ENCODE measurements around the gene ST7. TPM values are rescaled to one million over a fixed set of nuclear protein-coding genes. Genes with fewer than 3 reads are reported as not detected.

The ST7 gene
- total RNA-seq, 2 experiments from 2014 or later, result 5.9 to 9.2 TPM

DNA sequence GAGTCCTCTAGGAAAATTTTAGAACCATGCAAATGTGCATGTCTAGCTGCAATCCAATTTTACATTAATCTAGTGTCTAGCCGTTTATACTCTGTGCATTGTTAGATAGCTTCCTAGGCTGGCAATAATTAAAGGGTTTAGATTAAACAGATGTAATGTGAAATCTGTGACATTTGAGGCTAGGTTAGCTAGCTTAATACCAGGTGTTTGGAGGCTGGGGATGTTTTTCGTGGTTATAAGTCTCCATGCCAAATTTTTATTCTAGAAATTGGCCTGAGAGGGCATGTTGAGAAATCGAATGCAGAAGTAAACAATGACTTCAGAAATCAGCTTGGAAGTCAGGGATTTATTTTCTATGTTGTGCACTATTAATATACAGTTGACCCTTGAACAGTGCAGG is 94.2 kb downstream of the ST7 start:
- H3K27me3 Mint-ChIP-seq, result no peaks in the 10 kb centered on the region
- POLR2A ChIA-PET, result interaction anchor here (0.5 kb wide), 1 partner anchor 16 kb away, joined by 3 read pairs; no protein-coding TSS in a partner anchor
- TF ChIP-seq, protein P1, sequence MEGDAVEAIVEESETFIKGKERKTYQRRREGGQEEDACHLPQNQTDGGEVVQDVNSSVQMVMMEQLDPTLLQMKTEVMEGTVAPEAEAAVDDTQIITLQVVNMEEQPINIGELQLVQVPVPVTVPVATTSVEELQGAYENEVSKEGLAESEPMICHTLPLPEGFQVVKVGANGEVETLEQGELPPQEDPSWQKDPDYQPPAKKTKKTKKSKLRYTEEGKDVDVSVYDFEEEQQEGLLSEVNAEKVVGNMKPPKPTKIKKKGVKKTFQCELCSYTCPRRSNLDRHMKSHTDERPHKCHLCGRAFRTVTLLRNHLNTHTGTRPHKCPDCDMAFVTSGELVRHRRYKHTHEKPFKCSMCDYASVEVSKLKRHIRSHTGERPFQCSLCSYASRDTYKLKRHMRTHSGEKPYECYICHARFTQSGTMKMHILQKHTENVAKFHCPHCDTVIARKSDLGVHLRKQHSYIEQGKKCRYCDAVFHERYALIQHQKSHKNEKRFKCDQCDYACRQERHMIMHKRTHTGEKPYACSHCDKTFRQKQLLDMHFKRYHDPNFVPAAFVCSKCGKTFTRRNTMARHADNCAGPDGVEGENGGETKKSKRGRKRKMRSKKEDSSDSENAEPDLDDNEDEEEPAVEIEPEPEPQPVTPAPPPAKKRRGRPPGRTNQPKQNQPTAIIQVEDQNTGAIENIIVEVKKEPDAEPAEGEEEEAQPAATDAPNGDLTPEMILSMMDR (IDR thresholded peaks at IDR 0.05), result no peak
- DNase-seq (no peak), ATAC-seq (no peak)
- no peaks in the 10 kb centered on the region for H3K9me3 Mint-ChIP-seq
- no peak overlapping the region for H3K4me3 Mint-ChIP-seq
- H3K36me3 Mint-ChIP-seq (ENCODE audit: low read depth), result no peaks in the 10 kb centered on the region
- intact Hi-C loops (cut with micrococcal nuclease), result no loop called here
- H3K4me1 Mint-ChIP-seq (ENCODE audit: low read depth), result peaks cover 32% of the 10 kb centered on the region
- CTCF ChIA-PET, result no interaction called here
- no peak overlapping the region for H3K27ac Mint-ChIP-seq

DNA sequence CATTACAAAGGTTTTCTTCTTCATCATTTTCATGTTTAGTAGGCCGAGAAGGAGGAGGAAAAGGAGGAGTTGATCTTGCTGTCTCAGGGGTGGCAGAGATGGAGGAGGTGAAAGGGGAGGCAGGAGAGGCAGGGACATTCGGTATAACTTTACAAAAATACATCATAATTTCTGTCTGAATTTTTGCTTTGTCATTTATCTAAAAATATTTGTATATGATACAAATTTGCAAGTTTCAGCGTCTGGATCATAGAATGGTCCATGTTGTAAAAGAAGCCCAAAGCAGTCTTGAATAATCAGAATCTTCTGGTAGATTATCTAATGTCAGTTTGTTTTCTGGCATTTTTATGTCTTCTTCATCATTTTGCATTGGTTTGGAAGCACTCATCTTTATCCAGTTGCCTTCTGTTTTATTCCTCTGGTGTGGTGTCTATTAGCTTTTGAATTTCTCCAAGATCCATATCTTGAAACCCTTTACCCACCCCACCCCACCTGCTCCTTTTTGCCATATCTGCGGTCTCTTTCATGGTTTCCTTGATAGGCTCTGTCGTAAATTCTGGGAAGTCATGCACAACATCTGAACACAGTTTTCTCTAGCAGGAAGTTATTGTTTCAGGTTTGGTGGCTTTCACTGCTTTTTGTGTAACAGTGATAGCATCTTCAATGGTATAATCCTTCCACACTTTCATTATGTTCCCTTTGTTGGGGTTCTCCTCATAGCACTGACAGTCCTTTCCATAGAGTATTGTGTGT is 95.0 kb downstream of the ST7 start:
- Mint-ChIP-seq H3K4me3 (peak overlapping the region; percentile 11), H3K4me1 (ENCODE audit: low read depth) (peaks cover 32% of the 10 kb centered on the region), H3K9me3 (no peaks in the 10 kb centered on the region), H3K36me3 (ENCODE audit: low read depth) (no peaks in the 10 kb centered on the region), H3K27me3 (no peaks in the 10 kb centered on the region), H3K27ac (peak overlapping the region; percentile 63)
- TF ChIP-seq, protein P1 (IDR thresholded peaks at IDR 0.05), result no peak
- ATAC-seq (no peak), DNase-seq (no peak)
- ChIA-PET POLR2A (no interaction called here), CTCF (interaction anchor here (1.0 kb wide), 1 partner anchor 36 kb away, joined by 3 read pairs; no protein-coding TSS in a partner anchor)
- intact Hi-C loops (cut with micrococcal nuclease), result no loop called here

DNA sequence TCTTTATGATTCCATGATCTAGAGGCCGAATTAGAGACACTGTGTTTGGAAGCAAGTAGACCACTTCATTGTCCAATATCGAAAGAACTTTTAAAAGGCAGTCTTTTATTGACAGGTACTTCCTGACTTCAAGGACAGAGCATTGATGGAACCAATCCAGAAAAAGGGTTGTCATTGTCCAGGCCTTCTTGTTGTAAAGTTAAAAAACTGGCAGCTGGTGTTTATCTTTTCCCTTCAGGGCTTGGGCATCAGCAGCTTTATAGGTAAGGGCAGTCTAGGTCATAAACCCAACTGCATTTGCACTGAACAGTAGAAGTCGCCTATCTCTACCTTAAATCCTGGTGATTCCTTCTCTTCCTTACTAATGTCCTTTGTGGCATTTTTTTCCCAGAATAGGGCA is 95.6 kb downstream of the ST7 start:
- H3K36me3 Mint-ChIP-seq (ENCODE audit: low read depth), result no peaks in the 10 kb centered on the region
- no peak for DNase-seq
- CTCF ChIA-PET, result interaction anchor here (0.7 to 1.2 kb wide), 4 partner anchors 35 to 70 kb away, joined by 3 to 4 read pairs (median 3); no protein-coding TSS in a partner anchor
- POLR2A ChIA-PET, result no interaction called here
- intact Hi-C loops (cut with micrococcal nuclease), result no loop called here
- no peaks in the 10 kb centered on the region for H3K9me3 Mint-ChIP-seq
- H3K4me3 Mint-ChIP-seq, result peak overlapping the region; percentile 11
- no peaks in the 10 kb centered on the region for H3K27me3 Mint-ChIP-seq
- H3K4me1 Mint-ChIP-seq (ENCODE audit: low read depth), result peaks cover 32% of the 10 kb centered on the region
- TF ChIP-seq, protein P1 (IDR thresholded peaks at IDR 0.05), result no peak
- peak overlapping the region; percentile 63 for H3K27ac Mint-ChIP-seq
- ATAC-seq, result no peak

DNA sequence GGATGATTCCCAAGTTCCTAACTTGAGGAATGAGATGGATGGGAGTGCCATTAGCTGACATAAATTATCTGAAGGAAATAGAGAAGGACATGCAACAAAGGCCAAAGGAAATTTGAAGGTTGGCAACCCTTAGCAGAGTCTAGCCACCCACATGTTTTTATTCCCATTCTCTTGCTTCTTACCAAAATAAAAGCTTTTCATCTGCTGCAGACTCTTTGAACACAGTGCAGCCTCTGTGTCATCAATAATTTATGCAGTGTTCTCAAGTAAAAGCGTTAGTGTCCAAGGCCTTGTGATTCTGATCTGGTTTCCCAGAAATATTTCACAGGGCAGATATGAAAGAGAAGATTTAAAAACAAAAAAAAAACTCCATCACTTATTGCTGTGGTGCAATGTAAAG is 98.5 kb downstream of the ST7 start:
- no peak overlapping the region for H3K27ac Mint-ChIP-seq
- peaks cover 32% of the 10 kb centered on the region for H3K4me1 Mint-ChIP-seq (ENCODE audit: low read depth)
- ATAC-seq, result no peak
- CTCF ChIA-PET, result no interaction called here
- H3K9me3 Mint-ChIP-seq, result no peaks in the 10 kb centered on the region
- H3K36me3 Mint-ChIP-seq (ENCODE audit: low read depth), result no peaks in the 10 kb centered on the region
- no peak for DNase-seq
- TF ChIP-seq, protein P1 (IDR thresholded peaks at IDR 0.05), result no peak
- intact Hi-C loops (cut with micrococcal nuclease), result no loop called here
- H3K4me3 Mint-ChIP-seq, result no peak overlapping the region
- H3K27me3 Mint-ChIP-seq, result no peaks in the 10 kb centered on the region
- POLR2A ChIA-PET, result interaction anchor here (0.7 kb wide), 1 partner anchor 42 kb away, joined by 3 read pairs; no protein-coding TSS in a partner anchor

DNA sequence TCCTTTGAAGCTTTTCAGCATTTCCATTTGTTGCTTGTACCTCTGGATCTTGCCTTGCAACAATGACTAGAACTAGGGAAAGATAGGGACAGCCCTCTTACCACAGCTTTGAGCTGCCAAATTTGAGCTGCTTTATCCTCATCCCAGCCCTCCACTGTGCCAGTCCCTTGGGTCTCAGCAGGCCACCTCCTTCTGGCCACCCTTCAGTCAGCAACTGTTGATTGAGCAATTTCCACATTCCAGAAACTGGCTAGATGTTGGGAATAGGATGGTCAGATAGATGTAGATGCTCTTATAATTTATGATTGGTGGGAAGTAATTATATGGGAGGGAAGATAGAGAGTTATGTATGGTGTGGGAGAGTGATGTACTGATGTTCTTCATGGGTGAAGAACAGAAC is 100.1 kb downstream of the ST7 start:
- H3K9me3 Mint-ChIP-seq, result no peaks in the 10 kb centered on the region
- peaks cover 24% of the 10 kb centered on the region for H3K4me1 Mint-ChIP-seq (ENCODE audit: low read depth)
- intact Hi-C loops (cut with micrococcal nuclease), result no loop called here
- DNase-seq (no peak), ATAC-seq (no peak)
- H3K4me3 Mint-ChIP-seq, result no peak overlapping the region
- no peaks in the 10 kb centered on the region for H3K36me3 Mint-ChIP-seq (ENCODE audit: low read depth)
- no peaks in the 10 kb centered on the region for H3K27me3 Mint-ChIP-seq
- TF ChIP-seq, protein P1 (IDR thresholded peaks at IDR 0.05), result no peak
- H3K27ac Mint-ChIP-seq, result no peak overlapping the region
- CTCF ChIA-PET, result no interaction called here
- POLR2A ChIA-PET, result no interaction called here
